HG03135 (cell line): ENCODE results near the gene HTR1B.

Experiments
- ATAC-seq: cut with Tn5 transposase; IDR thresholded peaks from one replicate; pipeline ENCODE4 v1.9.1; 2021; ENCODE audit warnings: mild to moderate bottlenecking, moderate library complexity; ENCODE audit not compliant: unreplicated experiment

HTR1B gene

DNA sequence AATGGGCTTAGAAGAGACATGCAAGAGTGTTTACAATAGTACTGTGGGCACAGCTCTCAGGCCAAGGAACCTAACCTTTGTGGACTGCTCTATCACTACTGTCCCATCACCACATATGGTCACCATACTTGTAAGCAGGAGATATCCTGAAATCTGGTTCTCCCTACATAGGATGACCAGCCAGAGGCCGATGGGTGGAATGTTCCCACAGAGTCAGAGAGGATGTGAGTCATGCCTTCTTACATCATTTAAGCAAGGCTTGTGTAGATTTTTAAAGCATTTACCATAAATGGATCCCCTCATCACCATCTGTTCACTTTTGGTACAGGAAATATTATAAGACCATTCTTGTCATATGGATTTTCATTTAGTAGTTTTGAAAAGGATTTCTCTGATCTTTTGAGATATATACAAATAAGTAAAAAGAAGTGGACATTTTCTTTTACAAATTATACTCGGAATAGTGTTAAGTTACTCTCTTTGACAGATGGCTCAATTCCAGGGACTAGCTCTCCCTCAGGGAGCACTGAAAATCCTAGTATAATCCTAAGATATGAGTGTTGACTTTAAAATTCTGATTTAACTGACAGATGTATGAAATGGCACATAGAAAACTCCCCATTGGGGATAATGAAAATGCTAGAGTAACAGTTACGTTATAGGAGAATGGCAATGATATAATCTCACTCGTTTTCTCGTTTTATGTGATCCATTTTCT is 6.6 kb downstream of the HTR1B start:
- ATAC-seq: no peak

DNA sequence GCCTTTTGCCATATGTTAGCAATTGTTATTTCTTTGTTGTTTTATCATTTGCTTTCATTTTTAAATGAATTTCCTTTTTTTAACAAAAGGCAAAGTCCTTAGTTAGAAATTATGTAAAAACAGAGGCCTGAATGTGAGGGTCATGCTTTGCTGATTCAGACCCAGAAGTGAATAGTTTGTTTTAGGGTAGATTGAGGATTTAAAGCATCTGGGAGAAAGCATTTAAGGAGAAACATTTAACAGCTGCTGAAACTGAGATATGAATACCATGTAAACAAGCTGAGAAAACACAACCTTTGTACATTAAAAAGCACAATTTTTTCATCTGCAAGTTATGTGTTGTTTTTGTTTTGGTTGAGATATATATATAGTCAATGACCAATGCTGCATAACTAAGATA is 8.0 kb downstream of the HTR1B start:
- ATAC-seq: no peak

DNA sequence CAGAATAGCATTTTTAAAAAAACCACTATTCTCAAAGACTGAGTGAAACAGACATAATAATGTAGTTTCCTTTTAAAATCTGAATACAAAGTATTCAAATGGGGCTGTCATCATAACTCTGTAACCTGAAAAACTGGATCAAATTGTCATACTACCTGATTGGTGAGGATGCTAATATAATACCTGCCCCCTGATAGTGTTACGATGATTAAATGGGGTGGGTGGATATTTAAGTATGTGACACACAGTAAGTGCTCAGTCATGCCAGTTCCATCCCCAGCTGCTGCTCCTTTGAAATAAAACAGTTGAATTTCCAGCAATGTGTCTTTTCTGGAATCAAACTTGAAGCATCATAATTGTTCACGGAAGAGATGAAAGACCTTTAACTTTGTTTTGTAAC is 8.9 kb downstream of the HTR1B start:
- ATAC-seq: no peak

DNA sequence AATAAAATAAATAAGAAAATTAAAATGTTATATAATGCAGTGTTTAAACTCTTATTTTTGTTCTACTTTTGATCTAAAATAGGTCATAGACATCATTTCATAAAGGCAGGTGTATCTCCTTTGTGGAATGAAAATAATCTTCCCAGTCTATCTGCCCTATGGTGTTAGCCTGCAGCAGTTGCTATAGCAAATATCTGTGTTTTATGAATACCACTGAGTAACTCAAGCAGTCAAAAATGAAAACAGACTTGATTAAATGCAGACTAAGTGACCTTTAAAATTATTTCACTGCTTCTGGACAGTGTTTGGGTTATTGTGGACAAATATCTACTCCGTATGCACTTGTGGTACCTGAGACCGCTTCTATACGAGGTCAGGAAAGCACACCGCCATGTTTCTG is 11.8 kb downstream of the HTR1B start:
- no peak for ATAC-seq

DNA sequence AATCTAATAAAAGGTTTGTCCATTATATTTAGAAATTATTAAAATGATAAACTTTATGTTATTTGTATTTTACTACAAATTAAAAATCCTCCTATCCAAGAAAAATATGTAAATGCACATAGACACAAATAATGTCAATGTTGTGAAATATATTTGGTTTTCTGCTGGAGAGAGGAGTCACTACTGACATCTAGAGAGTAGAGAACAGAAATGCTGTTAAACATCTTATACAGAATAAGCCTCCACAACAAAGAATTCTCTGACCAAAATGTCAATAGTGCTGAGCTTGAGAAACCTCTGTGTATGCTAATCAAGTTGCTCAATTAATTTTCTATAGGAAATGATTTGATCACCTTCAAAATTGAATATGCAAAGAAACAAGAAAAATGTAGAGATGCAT is 12.4 kb downstream of the HTR1B start:
- no peak for ATAC-seq

DNA sequence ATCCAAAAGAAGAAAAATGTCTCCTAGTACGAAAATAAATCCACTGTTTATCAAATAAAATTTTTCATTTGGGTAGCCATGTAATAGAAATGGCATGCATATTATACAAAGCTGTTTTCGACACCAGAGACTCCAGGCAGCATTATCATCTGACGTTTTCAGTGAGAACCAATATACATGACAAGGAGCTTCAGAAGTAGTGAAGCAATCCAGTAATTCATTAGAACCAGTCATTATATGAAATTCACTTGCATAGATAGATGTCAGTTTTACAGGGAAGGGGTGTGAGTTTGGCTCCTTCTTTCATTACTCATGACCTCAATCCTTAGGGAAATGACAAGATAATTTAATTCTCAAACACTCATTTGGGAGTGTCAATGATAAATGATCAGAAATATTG is 14.7 kb downstream of the HTR1B start:
- no peak for ATAC-seq

DNA sequence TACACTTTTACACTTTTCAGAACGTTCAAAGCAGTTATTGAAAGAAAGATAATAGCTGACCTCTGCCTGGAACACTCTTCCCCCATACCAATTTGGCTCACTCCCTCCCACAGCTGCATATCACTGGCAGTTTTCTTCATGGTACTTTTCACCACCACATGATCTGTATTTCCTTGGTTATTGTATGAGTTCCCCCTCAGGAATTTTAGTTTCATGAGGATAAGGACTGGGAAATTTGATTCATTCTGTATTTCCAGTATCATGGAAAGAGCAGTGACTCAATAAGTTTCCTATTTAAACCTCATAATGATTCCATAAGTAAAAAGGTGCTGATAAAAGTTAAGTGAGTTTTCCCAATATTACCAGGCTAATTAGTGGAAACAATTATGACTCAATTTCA is 16.0 kb downstream of the HTR1B start:
- ATAC-seq: no peak

DNA sequence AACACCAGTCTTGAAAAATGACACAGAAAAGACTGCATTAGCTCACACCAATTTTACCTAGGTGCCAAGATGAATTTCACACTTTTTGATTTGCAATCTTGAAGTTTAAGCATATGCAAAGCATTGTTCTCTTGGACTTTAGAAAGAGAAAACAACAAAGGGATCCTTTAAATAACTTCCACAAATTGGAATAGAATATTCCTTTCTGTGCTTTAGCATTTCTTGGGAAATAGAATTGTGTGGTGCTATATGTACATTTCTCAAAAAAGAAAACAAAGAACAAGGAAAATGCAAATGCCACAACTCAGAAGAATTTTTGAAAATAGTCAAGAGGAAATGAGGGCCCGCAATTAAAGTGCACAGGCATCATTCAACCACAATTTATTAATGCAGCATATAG is 17.0 kb downstream of the HTR1B start:
- no peak for ATAC-seq

DNA sequence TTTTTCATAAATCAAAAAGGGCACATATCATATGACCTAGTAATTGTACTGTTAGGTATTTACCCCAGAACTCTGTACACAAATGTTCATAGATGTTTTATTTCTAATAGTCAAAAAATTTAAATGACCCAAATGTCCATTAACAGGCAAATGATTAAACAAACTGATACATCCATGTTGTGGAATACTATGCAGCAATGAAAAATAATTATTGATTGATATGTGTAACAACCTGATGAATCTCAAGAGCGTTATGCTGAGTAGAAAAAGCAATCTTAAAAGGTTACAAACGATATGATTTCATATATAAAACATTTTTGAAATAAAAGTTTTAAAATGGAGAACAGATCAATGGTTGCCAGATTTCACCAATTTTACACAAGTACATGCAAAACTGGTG is 18.1 kb downstream of the HTR1B start:
- no peak for ATAC-seq

DNA sequence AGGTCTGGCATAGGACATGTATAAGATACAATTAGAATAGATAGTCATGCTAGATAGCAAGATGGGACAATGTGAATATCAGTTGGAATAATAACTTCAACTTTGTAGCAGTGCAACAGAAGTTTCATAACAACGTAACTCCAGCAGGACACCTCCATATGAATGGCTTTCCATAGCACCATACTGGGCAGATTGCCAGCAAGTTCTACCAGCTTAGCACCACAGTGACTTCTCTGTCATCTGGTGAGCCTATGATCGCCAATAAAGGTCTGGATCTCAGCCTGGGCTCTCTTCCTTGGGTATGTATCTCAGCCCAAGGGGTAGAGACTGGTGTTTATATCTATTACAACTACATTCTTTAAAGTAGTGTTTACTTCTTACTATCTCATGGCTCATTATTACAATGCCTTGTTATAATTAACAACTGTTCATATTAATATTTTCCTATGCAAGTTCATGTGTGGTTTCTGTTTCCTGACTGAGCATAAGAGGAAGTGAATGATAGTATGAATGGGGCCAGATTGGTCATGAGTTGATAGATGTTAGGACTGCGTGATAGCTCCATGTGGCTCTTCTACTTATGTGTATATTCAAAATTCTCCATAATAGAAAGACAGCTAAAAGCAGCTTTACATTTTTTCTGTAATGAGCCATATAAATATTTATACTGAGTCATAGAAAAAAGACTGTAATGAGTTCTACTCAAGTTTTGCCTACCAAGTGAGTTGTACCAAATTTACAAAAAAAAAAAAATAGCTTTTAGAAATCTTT is 22.9 kb downstream of the HTR1B start:
- no peak for ATAC-seq

DNA sequence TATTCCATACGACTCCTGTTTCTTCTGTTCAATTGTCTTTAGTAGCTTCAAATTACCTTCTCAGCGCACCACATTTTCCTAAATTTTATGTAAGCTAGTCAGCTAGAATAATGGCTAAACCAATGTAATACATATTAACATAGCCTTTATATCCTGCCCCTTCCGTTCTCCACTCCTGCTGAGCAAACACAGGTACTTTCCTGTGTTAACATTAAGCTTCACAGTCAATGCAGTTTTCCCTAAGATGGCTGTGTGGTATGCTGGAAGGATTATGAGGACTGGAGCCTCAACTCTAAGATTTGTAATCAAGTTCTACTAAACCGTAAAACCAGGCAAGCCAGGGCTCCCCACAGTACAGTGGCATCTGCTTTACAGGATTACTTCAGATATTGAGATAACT is 29.4 kb downstream of the HTR1B start:
- no peak for ATAC-seq

DNA sequence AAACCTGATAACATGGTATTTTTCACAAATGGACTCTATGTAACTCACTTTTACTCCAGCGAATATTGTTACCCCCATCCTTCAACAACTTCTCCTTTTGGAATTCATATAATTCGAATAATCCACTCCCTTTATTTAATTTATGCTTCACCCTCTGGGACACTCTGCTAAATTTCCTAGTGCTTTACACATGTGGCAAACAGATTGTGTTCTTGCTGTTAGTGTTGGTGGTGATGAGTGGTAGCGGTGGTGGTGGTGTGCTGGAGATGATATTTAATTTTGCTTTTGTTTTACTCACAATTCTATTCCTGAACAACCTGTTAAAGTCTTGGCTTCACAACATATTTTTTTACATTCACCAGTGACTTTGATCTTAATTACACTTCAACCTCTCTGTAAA is 32.8 kb downstream of the HTR1B start:
- ATAC-seq: no peak

DNA sequence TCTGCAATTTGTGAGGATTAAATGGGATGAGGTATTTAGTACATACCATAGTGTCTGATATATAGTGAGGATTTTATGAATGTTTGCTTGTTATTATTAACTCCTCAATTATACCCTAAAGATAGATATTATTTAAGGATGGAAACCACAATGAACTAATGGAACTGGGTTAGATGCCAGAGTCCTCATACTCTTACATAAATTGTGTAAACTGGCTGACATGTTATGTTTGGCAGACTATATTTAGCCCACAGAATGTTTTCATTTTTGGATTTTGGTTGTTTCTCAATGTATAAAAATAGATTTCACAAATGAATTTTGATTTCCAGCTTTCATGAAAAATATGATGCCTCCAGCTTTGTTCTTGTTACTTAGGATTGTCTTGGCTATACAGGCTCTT is 37.6 kb downstream of the HTR1B start:
- no peak for ATAC-seq

DNA sequence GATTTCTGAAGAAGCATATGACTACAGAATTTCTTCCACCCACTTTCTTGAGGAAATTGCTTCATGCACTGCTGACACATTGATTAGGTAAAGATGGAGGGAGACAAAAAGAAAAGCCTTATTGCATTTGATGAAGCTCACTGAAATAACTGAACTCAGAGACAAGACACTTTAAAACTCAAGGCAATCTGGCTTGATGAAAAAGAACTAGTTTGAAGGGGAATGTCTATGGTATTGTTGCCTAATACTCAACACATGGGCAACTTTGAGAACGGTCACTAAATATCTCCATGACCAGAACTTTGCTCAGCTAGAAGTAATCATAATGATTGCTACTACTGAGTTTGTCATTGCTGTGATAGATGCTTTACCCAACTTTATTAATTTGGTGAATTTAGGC is 38.1 kb downstream of the HTR1B start:
- no peak for ATAC-seq

DNA sequence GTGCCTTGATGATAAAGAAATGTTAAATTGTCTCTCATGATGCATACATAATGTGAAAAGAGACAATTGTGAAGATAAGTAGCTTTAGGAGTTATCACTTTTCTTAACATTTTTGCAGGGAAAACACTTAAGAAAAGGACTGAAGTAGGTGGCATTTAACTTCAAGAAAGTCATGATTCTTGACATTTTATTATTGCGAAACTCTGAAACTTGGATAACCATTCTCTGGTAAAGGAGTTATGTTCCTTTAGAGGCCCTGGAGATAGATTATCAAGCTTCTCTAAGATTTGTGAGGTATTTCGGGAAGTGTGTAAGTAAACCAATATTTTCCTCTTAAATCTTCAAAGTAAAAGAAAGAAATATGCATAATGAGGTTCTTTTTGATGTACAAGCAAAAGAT is 38.5 kb downstream of the HTR1B start:
- no peak for ATAC-seq

DNA sequence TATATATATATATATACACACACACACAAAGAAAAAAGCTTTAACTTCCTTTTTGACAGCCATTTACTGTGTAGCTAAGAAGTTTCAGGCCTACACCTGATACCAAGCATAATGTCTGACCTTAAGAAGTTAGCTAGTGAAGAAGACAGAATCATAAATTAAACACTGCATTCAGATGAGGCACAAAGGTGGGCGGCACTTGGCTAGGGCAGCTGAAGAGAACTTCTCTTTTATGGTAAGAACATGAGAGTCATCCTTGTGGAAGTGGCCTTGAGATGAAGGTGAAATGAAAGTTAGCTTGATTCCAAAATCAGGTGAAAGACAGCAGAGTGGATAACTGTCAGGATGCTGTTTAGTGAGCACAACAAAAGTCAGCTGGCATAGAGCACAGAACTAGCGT is 46.5 kb downstream of the HTR1B start:
- no peak for ATAC-seq

DNA sequence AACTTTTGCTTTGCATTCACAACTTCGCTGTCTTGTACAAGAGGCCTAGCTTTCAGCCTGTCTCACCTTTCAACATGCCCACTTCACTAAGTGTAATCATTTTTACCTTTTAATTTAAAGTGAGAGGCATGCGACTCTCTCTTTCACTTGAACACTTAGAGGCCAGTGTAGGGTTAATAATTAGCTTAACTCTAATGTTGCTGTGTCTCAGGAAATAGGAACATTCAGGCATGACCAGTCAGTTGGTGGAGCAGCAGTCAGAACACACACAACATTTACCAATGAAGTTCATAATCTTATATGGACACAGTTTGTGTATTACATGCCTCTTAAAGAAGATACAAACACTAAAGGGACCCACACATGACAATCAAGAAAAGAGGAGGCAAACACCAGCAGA is 47.6 kb downstream of the HTR1B start:
- peak; percentile 89 for ATAC-seq
